ENCODE data around the gene CDH1.
"Not testable (repeated sequence)": the region's sequence is repeated elsewhere in the genome, so short reads cannot be mapped to it uniquely, and the experiment has no call there.

Gene CDH1

GRCh38 chr16:68767581-68767980 lies 30.5 kb downstream of the CDH1 start:
- no peak for DNase-seq

GRCh38 chr16:68768175-68768574 lies 31.1 kb downstream of the CDH1 start:
- DNase-seq, result no peak

- DNase-seq, result no peak
Observed at GRCh38 chr16:68768771-68769170, 31.7 kb downstream of the CDH1 start.

GRCh38 chr16:68770671-68771070 lies 33.6 kb downstream of the CDH1 start:
- DNase-seq, result no peak

GRCh38 chr16:68772030-68772681 lies 35.1 kb downstream of the CDH1 start:
- DNase-seq, result no peak

GRCh38 chr16:68772871-68773270 lies 35.8 kb downstream of the CDH1 start:
- DNase-seq, result no peak

- no peak for DNase-seq
Observed at GRCh38 chr16:68774982-68775634, 38.0 kb downstream of the CDH1 start.

GRCh38 chr16:68776821-68777485 lies 39.9 kb downstream of the CDH1 start:
- no peak for DNase-seq

- DNase-seq, result no peak
Observed at GRCh38 chr16:68778551-68779231, 41.6 kb downstream of the CDH1 start.

GRCh38 chr16:68779891-68780290 lies 42.8 kb downstream of the CDH1 start:
- no peak for DNase-seq

DNA sequence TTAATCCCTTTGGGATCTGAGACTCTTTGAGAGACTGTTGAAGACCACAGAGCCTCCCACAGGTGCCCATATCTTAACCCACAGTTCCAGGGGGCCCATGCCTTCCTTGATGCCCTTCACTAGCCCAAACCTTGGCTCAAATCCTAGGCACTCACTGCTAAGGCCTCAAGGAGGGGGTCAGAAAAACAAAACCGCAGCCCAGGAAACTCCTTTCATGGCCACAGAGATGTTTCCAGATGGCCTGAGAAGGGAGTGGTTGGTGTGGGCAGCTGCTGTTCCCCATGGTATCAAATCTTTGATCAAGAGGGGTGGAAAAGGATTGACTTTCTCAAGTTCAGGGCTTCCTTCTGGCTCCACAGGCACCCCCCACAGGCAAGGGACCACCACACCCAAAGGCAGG lies 44.7 kb downstream of the CDH1 start:
- DNase-seq, result no peak

- no peak for DNase-seq
Observed at GRCh38 chr16:68782198-68783174, 45.4 kb downstream of the CDH1 start.

DNA sequence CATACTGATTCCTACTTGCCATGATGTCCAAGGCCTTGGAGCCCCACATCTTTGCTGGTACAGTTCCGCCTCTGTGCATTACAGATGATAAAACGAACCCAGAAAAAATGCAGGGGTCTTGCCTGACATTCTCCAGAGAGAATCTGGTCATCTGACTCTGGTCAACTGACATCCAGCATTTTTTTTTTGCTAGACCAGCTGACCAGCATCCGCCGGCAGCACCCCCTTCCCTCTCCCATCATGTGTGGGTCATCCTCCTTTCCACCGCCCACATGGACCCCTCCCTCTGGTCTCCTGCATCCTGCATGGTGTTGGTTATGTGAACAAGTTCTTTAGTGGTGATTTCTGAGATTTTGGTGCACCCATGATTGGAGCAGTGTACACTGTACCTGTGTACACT lies 47.1 kb downstream of the CDH1 start:
- DNase-seq, result no peak

DNA sequence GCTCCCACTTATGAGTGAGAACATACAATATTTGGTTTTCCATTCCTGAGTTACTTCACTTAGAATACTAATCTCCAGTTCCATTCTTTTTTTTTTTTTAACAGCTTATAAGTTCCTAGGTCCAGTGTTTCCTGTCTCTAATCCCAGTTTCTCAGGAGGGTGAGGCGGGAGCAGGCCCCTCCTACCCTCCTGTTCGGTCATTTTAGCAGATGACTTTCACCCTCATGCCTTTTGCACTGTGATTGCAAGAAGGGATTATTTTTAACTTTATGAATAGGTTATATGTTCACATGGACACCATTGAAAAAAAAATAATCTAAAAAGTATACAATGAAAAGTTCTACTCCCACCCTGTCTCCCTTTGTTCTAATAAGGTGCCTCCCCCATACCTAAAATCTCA lies 47.6 kb downstream of the CDH1 start:
- no peak for DNase-seq

DNA sequence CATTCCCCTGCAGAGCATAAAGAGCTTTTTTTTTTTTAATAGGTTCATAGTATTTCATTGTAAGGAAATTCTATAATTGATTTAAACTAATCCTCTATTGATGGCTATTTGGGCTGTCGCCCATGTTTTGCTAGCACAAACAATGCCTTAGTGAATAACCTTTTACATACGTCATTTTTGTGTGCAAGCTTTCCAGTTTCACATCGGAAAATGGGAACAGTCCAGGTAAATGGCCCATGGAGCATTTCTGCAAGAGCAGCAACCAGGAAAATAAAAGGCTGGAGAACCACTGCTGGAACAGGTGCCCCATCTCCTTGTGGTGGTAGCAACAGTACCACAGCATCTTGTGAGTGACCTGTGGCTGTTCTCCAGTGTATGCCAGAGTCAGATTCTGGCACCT lies 48.6 kb downstream of the CDH1 start:
- no peak for DNase-seq

- DNase-seq, result peak; percentile 52
Observed at GRCh38 chr16:68786685-68787418, 49.8 kb downstream of the CDH1 start.

DNA sequence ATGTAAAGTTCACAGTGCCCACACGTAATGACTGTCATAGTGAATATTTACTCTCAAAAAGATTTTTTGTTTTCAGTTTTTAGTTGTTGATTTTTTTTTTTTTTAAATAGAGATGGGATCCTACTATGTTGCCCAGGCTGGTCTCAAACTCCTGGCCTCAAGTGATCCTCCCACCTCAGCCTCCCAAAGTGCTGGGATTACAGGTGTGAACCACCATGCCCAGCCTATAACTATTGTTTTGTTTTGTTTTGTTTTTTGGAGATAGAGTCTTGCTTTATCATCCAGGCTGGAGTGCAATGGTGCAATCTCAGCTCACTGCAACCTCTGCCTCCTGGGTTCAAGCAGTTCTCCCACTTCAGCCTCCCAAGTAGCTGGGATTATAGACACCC lies 50.3 kb downstream of the CDH1 start:
- DNase-seq, result not testable (repeated sequence)

DNA sequence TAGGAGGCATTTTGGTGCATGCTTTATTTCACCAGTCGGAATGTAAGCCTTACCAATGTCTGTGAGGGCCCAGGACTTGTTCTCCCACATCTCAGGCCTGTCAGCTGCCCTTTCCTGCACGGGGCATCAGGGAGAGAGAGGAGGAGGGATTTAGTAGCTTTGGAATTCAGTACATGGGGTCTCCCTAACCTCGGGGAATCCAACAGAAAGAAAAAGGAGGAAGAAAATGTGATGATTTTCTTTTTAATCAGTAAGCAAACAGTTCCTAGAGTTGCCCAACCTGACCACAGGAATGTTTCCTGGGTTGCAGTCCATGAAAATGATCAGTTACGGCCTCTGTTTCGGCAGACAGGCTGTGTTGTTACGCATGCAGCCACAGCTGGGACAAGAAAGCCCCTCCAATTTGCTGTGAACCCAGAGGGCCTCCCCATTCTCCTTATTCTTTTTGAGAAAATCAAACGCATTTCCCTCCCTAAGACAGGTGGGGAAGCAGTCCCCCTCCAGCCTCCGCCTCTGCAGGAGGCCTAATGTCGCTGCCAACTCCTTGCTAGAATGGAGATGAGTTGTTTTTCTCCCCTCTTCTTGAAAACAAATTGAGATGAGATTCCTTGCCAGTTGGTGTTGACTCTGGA lies 53.2 kb downstream of the CDH1 start:
- peak; percentile 86 for DNase-seq

- no peak for DNase-seq
Observed at GRCh38 chr16:68790944-68791343, 53.9 kb downstream of the CDH1 start.

DNA sequence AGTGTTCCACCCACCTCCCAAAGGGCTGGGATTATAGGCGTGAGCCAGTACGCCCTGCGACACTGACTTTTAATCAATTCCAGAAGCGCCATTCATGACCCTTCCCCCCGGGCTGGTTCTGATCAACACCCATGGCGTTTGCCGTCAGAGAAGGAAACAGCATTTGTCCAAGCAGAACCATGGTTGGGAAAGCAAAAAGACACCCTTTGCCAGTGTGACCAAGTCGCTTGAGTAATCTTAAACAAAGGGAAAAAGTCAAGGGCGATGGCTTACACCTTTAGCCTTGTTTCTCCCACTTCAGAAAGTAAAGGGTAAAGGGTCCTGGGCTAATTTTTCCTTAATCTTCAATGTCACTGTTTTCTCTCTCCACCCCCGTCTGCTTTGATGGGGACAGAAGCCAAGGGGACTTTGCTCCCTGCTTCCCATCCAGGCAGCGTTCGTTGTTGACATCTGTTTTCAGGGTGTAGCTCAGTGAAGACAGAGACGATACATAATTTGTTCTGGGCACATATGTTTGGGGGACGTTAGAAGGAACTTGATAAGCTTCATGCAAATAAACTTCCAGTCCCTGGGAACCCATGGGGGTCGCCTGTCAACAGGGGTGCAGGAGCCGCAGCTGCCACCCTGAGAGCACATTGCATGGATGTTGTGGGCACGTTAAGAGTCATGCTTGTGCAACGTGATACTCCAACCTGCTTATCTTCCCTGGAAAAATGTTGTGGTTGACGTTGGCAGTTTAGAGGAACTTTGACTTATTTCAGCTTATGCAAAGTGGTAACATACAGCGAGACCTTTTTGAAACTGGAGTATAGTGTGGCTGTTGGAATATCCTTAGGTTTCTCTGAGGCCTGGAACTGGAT lies 55.6 kb downstream of the CDH1 start:
- DNase-seq, result peak; percentile 55

All from fibroblast of skin of right quadriceps (primary cell).